NB4 (cell line): ENCODE data around the gene DHX38.

Source experiments
- DNase-seq: peaks from one replicate; pipeline ENCODE4 v3.0.0; 2010; ENCODE audit warnings: low read depth
- H3K4me3 ChIP-seq: one replicate; pipeline ENCODE4 v1.5.1; 2011; ENCODE audit warnings: mild to moderate bottlenecking, low read depth, low read length, moderate library complexity
- CTCF ChIP-seq: IDR thresholded peaks from one replicate; pipeline ENCODE4 v1.5.1; 2012; ENCODE audit warnings: low read depth, low read length
- MAX ChIP-seq: IDR thresholded peaks from 2 replicates; pipeline ENCODE4 v1.6.1; 2011; ENCODE audit warnings: low read depth, low read length
- MYC ChIP-seq: IDR thresholded peaks from 2 replicates; pipeline ENCODE4 v1.6.1; 2011; ENCODE audit warnings: low read depth, low read length
- POLR2A ChIP-seq: IDR thresholded peaks from 2 replicates; pipeline ENCODE4 v1.6.1; 2011; ENCODE audit warnings: mild to moderate bottlenecking; ENCODE audit not compliant: insufficient read length; ENCODE audit errors: extremely low read depth

The DHX38 gene

GRCh38 chr16:72123426-72123825 is 29.8 kb downstream of the DHX38 start:
- DNase-seq, result no peak
- no peak overlapping the region for H3K4me3 ChIP-seq
- TF ChIP-seq POLR2A (no peak), CTCF (no peak), MYC (no peak), MAX (no peak)

- no peak for DNase-seq
- no peak overlapping the region for H3K4me3 ChIP-seq
- TF ChIP-seq CTCF, result no peak
- no peak for TF ChIP-seq POLR2A
- TF ChIP-seq MYC, result no peak
- no peak for TF ChIP-seq MAX
Observed at GRCh38 chr16:72124148-72124547, 30.5 kb downstream of the DHX38 start.

- DNase-seq, result peak; percentile 84
- no peak overlapping the region for H3K4me3 ChIP-seq
- peak; percentile 78 for TF ChIP-seq CTCF
- TF ChIP-seq MAX, result no peak
Observed at GRCh38 chr16:72124761-72125634, 31.4 kb downstream of the DHX38 start.

- no peak for TF ChIP-seq CTCF
- TF ChIP-seq MAX, result no peak
- TF ChIP-seq POLR2A, result no peak
- no peak for TF ChIP-seq MYC
- DNase-seq, result peak; percentile 19
- H3K4me3 ChIP-seq, result no peak overlapping the region
Observed at GRCh38 chr16:72125635-72126428, 32.2 kb downstream of the DHX38 start.

- TF ChIP-seq POLR2A, result no peak
- no peak for TF ChIP-seq MYC
- no peak overlapping the region for H3K4me3 ChIP-seq
- DNase-seq, result no peak
Observed at GRCh38 chr16:72126429-72126765, 32.8 kb downstream of the DHX38 start.

- TF ChIP-seq MYC (no peak), MAX (no peak), CTCF (no peak), POLR2A (no peak)
- no peak overlapping the region for H3K4me3 ChIP-seq
- DNase-seq, result no peak
Observed at GRCh38 chr16:72128701-72129100, 35.1 kb downstream of the DHX38 start.
